OCI-LY1 (cell line): Measurements from ENCODE around the gene NHLRC3.

Experiments used
- CTCF ChIP-seq: fragments of 200-600 bp; sonication (generic), shearing (Covaris generic); IDR thresholded peaks from 2 replicates; pipeline ENCODE4 v1.5.1; 2017; ENCODE audit warnings: mild to moderate bottlenecking, antibody characterized with exemption, low read length, moderate library complexity, mixed read lengths
- EZH2 ChIP-seq: fragments of 200-600 bp; sonication (generic), shearing (Covaris generic); IDR thresholded peaks from 2 replicates; pipeline ENCODE4 v1.8.0; 2017; ENCODE audit warnings: borderline replicate concordance, mixed run types, mild to moderate bottlenecking, antibody characterized with exemption, low read length, moderate library complexity, mixed read lengths

GRCh38 chr13:39095500-39095899 lies 57.2 kb downstream of the NHLRC3 start:
- TF ChIP-seq CTCF, result no peak
- no peak for TF ChIP-seq EZH2
